Pancreas (tissue), 10 donors: Measurements from ENCODE around the gene AKNA. TPM values are rescaled to one million over a fixed set of nuclear protein-coding genes. Genes with fewer than 3 reads are reported as not detected.

Experiments used
- ATAC-seq, 4 donors: fragments of 200-7000 bp; cut with Tn5 transposase; one replicate each; pipeline versions ENCODE4 v1.8.0 to v1.9.1; 2020; ENCODE audit warnings: mild to moderate bottlenecking in 4 of 4, moderate library complexity in 4 of 4
- DNase-seq, 6 donors: peaks; one replicate each; pipeline ENCODE4 v3.0.0-alpha.2; 2020
- FAIRE-seq: peaks from 2 replicates; lab custom pipeline; 2012; peaks lifted over from hg19 to GRCh38; lab: Jason Lieb, UNC
- H3K27ac ChIP-seq, 4 donors: fragments of 200-600 bp; sonication (generic); 1 replicate in 3 of 4; 2 replicates in 1 of 4; pipeline versions ENCODE4 v1.5.0 to v1.8.0; 2020
- H3K27me3 ChIP-seq, 4 donors: fragments of 200-600 bp; one replicate each; pipeline ENCODE4 v1.8.0; 2021
- H3K36me3 ChIP-seq, 3 donors: fragments of 200-600 bp; sonication (generic) in 1 of 3; one replicate each; pipeline versions ENCODE4 v1.5.0 to v1.8.0; 2020 to 2021
- H3K4me1 ChIP-seq, 3 donors: fragments of 200-600 bp; one replicate each; pipeline ENCODE4 v1.8.0; 2021
- H3K4me3 ChIP-seq, 4 donors: fragments of 200-600 bp; sonication (generic) in 2 of 4; one replicate each; pipeline versions ENCODE4 v1.5.0 to v1.8.0; 2020 to 2021
- H3K9me3 ChIP-seq, 4 donors: fragments of 200-600 bp; one replicate each; pipeline ENCODE4 v1.8.0; 2021
- CTCF ChIP-seq, 4 donors: fragments of 200-600 bp; sonication (generic) in 3 of 4; IDR thresholded peaks; one replicate each; pipeline versions ENCODE4 v1.5.0 to v1.8.0; 2021; ENCODE audit warnings: antibody characterized with exemption in 4 of 4
- whole genome bisulfite sequencing, 2 donors: extraction: QIAGEN DNeasy Blood & Tissue Kit; methylation state at CpG; one replicate each; pipeline ENCODE4 v1.1.7; 2013; 5-methylcytosine and 5-hydroxymethylcytosine counted together
- intact Hi-C, 3 donors: fragments of 100-400 bp; cut with DNase I; formaldehyde crosslinking; loops; one replicate each; pipeline versions ENCODE4 v1.11.1 to v1.14.2; 2022
- polyA plus RNA-seq, 2 donors: library from polyadenylated mRNA; stranded (reverse); fragments of 200-250 nt; gene quantifications; one replicate each; pipeline ENCODE4 v1.2.3, GENCODE V29; 2013
- total RNA-seq, 6 donors: library from RNA; stranded (reverse); fragmentation: NEBNext Ultra II Directional in 4 of 6; extraction: Animal tissue kit (Norgen Biotek cat#: 25700) in 4 of 6; gene quantifications; one replicate each; pipeline versions ENCODE4 v1.2.1 to v1.2.4, GENCODE V29; 2021 to 2023
- donor health status: healthy with polysubstance abuse.
- donor health status: DM: no; HTN: no; CAD: no; lungs with moderate emphysema.
- donor health status: DM: no; HTN: no; CAD: no.
- donor health status: control.
- donor health status: control.
- donor health status: Bipolar disorder and iron deficiency.
- donor health status: DM: yes; HTN: yes; CAD: no.
- donor health status: DM: no; HTN: no; CAD: no.
- donor health status: DM: no; HTN: no; CAD: no.
- donor health status: DM: yes; HTN: yes; CAD: no.

Gene AKNA
- total and polyA plus RNA-seq, 8 donors: 5.4 to 18.0 (median 10.4) TPM

GRCh38 chr9:114400772-114401171, 13.0 kb upstream of the AKNA start:
- H3K27ac ChIP-seq: no peak overlapping the region
- peaks cover 0 to 7% (median 0%) of the 10 kb centered on the region in 3 donors for H3K36me3 ChIP-seq
- FAIRE-seq: no peak
- H3K4me1 ChIP-seq: peaks cover 0 to 4% (median 0%) of the 10 kb centered on the region in 3 donors
- no peaks in the 10 kb centered on the region for H3K27me3 ChIP-seq
- no peak for ATAC-seq
- H3K9me3 ChIP-seq: no peaks in the 10 kb centered on the region
- intact Hi-C loops: loop anchor here in 2 of 3 donors (5.0 to 10.0 kb wide), 2 partner anchors 257 to 614 kb away; partner anchors contain the start of gene TEX53 (in 2 of the 2)
- WGBS, 2 donors: 65 to 68% methylated on average over 2 of the region's 2 CpGs
- no peak overlapping the region for H3K4me3 ChIP-seq
- no peak for TF ChIP-seq CTCF (IDR thresholded peaks at IDR 0.05)
- DNase-seq: no peak

DNA sequence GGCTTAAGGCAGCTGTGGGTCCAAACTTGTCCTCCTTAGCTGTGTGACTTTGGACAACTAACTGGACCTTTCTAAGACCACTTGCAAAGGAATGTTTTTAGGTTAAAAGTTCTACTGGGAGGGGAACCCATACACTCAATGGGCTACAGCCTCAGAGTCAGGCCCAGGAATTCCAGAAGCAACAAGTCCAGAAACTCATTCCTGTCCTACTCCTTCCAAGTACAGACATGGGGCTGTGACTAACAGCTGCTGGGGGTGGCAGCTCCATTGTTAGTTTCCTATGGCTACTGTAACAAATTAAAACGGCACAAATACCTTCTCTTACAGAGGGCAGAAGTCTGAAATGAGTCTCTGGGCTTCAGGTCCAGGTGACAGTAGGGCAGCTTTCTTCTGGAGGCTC, 12.4 kb upstream of the AKNA start:
- Histone ChIP-seq H3K27me3 (no peaks in the 10 kb centered on the region), H3K36me3 (peaks cover 0 to 7% (median 0%) of the 10 kb centered on the region in 3 donors), H3K9me3 (no peaks in the 10 kb centered on the region), H3K4me1 (peaks cover 0 to 4% (median 0%) of the 10 kb centered on the region in 3 donors), H3K27ac (no peak overlapping the region), H3K4me3 (no peak overlapping the region)
- intact Hi-C loops: loop anchor here in 2 of 3 donors (5.0 to 10.0 kb wide), 2 partner anchors 257 to 615 kb away; partner anchors contain the start of gene TEX53 (in 2 of the 2)
- no peak for TF ChIP-seq CTCF (IDR thresholded peaks at IDR 0.05)
- ATAC-seq (no peak), DNase-seq (no peak), FAIRE-seq (no peak)
- 45 to 73% methylated on average over 1 of the region's 1 CpG for WGBS, 2 donors

- no peak for TF ChIP-seq CTCF (IDR thresholded peaks at IDR 0.05)
- intact Hi-C loops: no loop called here
- H3K36me3 ChIP-seq: peaks cover 0 to 7% (median 0%) of the 10 kb centered on the region in 3 donors
These were observed 11.6 kb upstream of the AKNA start for GRCh38 chr9:114399381-114399780.

GRCh38 chr9:114397848-114398605, 10.2 kb upstream of the AKNA start:
- no peak for FAIRE-seq

More at GRCh38 chr9:114399381-114399780, 11.6 kb upstream of the AKNA start:
- Histone ChIP-seq H3K9me3 (no peaks in the 10 kb centered on the region), H3K27ac (no peak overlapping the region), H3K4me1 (peaks cover 0 to 4% (median 0%) of the 10 kb centered on the region in 3 donors), H3K27me3 (no peaks in the 10 kb centered on the region), H3K4me3 (no peak overlapping the region)
- FAIRE-seq (no peak), ATAC-seq (no peak), DNase-seq (no peak)
- 71 to 78% methylated on average over 4 of the region's 4 CpGs for WGBS, 2 donors

More at GRCh38 chr9:114397848-114398605, 10.2 kb upstream of the AKNA start:
- Histone ChIP-seq H3K4me1 (peaks cover 0 to 4% (median under 1%) of the 10 kb centered on the region in 3 donors), H3K9me3 (no peaks in the 10 kb centered on the region), H3K27me3 (no peaks in the 10 kb centered on the region), H3K36me3 (peaks cover 0 to 4% (median 0%) of the 10 kb centered on the region in 3 donors), H3K27ac (peak overlapping the region; percentile 81 to 89 (median 86)), H3K4me3 (peak overlapping the region; percentile 58 to 81 (median 70))
- TF ChIP-seq CTCF (IDR thresholded peaks at IDR 0.05): no peak
- intact Hi-C loops: no loop called here
- DNase-seq (peak; percentile 95 to 99 (median 97)), ATAC-seq (peak; percentile 95 to 97 (median 96))
- 1% methylated on average over 61 to 66 of the region's 66 CpGs for WGBS, 2 donors
